PFSK-1 (cell line): Measurements from ENCODE around the gene FAF1.

Source experiments
- FOXP2 ChIP-seq: optimal IDR thresholded peaks from 2 replicates; pipeline ENCODE3; 2011; ENCODE audit warnings: borderline replicate concordance, control low read depth, inconsistent platforms; ENCODE audit not compliant: insufficient read depth; ENCODE audit errors: extremely low read length, extremely low read depth
- POLR2AphosphoS5 ChIP-seq: IDR thresholded peaks from 2 replicates; pipeline ENCODE4 v1.6.1; 2012; ENCODE audit warnings: low read depth, mild to moderate bottlenecking, control low read depth, low read length, moderate library complexity
- REST ChIP-seq, 2 experiments: IDR thresholded peaks; 2 replicates each; pipeline versions ENCODE4 v1.6.1 to v1.8.0; 2011 to 2012; ENCODE audit warnings: low read depth in 2 of 2, low read length in 2 of 2, control low read depth in 1 of 2, inconsistent platforms in 1 of 2, mild to moderate bottlenecking in 1 of 2, moderate library complexity in 1 of 2; ENCODE audit not compliant: insufficient read depth in 1 of 2
- SIN3A ChIP-seq: IDR thresholded peaks from 2 replicates; pipeline ENCODE4 v1.6.1; 2012; ENCODE audit warnings: mild to moderate bottlenecking, low read length, moderate library complexity, borderline replicate concordance; ENCODE audit not compliant: insufficient read depth
- TAF1 ChIP-seq: IDR thresholded peaks from 2 replicates; pipeline ENCODE4 v1.6.1; 2012; ENCODE audit warnings: low read length, control low read depth, borderline replicate concordance; ENCODE audit not compliant: insufficient read depth

The FAF1 gene

GRCh38 chr1:50419192-50419906, 540.7 kb downstream of the FAF1 start:
- TF ChIP-seq POLR2AphosphoS5 (no peak), TAF1 (no peak), FOXP2 (no peak), REST (IDR thresholded peaks at IDR 0.05; ENCODE audit: insufficient read depth in 1 of 2, low read depth in 2 of 2, low read length in 2 of 2) (no peak)

GRCh38 chr1:50418600-50419109, 541.4 kb downstream of the FAF1 start:
- TF ChIP-seq REST (IDR thresholded peaks at IDR 0.05; ENCODE audit: insufficient read depth in 1 of 2, low read depth in 2 of 2, low read length in 2 of 2) (no peak), POLR2AphosphoS5 (no peak), SIN3A (no peak), TAF1 (no peak), FOXP2 (no peak)

GRCh38 chr1:50417946-50418599, 542.0 kb downstream of the FAF1 start:
- TF ChIP-seq REST (IDR thresholded peaks at IDR 0.05; ENCODE audit: insufficient read depth in 1 of 2, low read depth in 2 of 2, low read length in 2 of 2) (no peak), POLR2AphosphoS5 (no peak), SIN3A (no peak), TAF1 (no peak), FOXP2 (no peak)

GRCh38 chr1:50417507-50417906, 542.6 kb downstream of the FAF1 start:
- TF ChIP-seq FOXP2 (no peak), REST (IDR thresholded peaks at IDR 0.05; ENCODE audit: insufficient read depth in 1 of 2, low read depth in 2 of 2, low read length in 2 of 2) (no peak), SIN3A (no peak), TAF1 (no peak), POLR2AphosphoS5 (no peak)
